SHP77 (cell line): ENCODE measurements around the gene RAB43.
"Not testable (repeated sequence)": the region's sequence is repeated elsewhere in the genome, so short reads cannot be mapped to it uniquely, and the experiment has no call there.

Source experiments
- DNase-seq, 2 experiments: peaks; one replicate each; lab custom pipeline; 2025; lab: John Stamatoyannopoulos, UW

RAB43 gene

GRCh38 chr3:129121792-129122411, at the start of gene RAB43:
RAB43 (minus strand) TSS chr3:129121804; CDS start chr3:129121489, 315 bp downstream.
- DNase-seq: peak; percentile 37 to 38

- DNase-seq: no peak
Measured at GRCh38 chr3:129166579-129167332, 45.2 kb upstream of the RAB43 start.

- DNase-seq: not testable (repeated sequence)
Measured at GRCh38 chr3:129165594-129165993, 44.0 kb upstream of the RAB43 start.

- no peak for DNase-seq
Measured at GRCh38 chr3:129164500-129164899, 42.9 kb upstream of the RAB43 start.

- no peak for DNase-seq
Measured at GRCh38 chr3:129162729-129163579, 41.4 kb upstream of the RAB43 start.

GRCh38 chr3:129161860-129162271, 40.3 kb upstream of the RAB43 start:
- DNase-seq: no peak

- peak; percentile 88 to 97 for DNase-seq
Measured at GRCh38 chr3:129160891-129161859, 39.6 kb upstream of the RAB43 start, which contains the start of gene ISY1. ISY1 (minus strand) TSS chr3:129161063; CDS start chr3:129160975, 88 bp downstream.

- DNase-seq: no peak
Measured at GRCh38 chr3:129144786-129145185, 23.2 kb upstream of the RAB43 start.

GRCh38 chr3:129141011-129141410, 19.4 kb upstream of the RAB43 start:
- DNase-seq: not testable (repeated sequence)

- no peak for DNase-seq
Measured at GRCh38 chr3:129139911-129140310, 18.3 kb upstream of the RAB43 start.

- DNase-seq: not testable (repeated sequence)
Measured at GRCh38 chr3:129136275-129136674, 14.7 kb upstream of the RAB43 start.

GRCh38 chr3:129132097-129132866, 10.7 kb upstream of the RAB43 start:
- no peak for DNase-seq

- DNase-seq: no peak
Measured at GRCh38 chr3:129131465-129132088, 10.0 kb upstream of the RAB43 start.

GRCh38 chr3:129130291-129130813, 8.7 kb upstream of the RAB43 start:
- DNase-seq: no peak

- DNase-seq: no peak
Measured at GRCh38 chr3:129128357-129129155, 7.0 kb upstream of the RAB43 start.

GRCh38 chr3:129126726-129127280, 5.2 kb upstream of the RAB43 start:
- DNase-seq: no peak

- DNase-seq: no peak
Measured at GRCh38 chr3:129123314-129124060, 1.9 kb upstream of the RAB43 start.
